SK-N-MC (cell line): ENCODE measurements around the gene LRP1B.

Source experiments
- DNase-seq: peaks from one replicate; pipeline ENCODE4 v3.0.0-alpha.2; 2011; ENCODE audit warnings: low read depth, low spot score
- H3K27ac ChIP-seq: fragments of 200-600 bp; sonication (generic); 2 replicates; pipeline ENCODE4 v1.5.1; 2016; ENCODE audit warnings: mixed run types
- H3K36me3 ChIP-seq: fragments of 200-600 bp; sonication (generic); 2 replicates; pipeline ENCODE4 v1.6.1; 2017; ENCODE audit warnings: antibody characterized with exemption, low read length, mixed read lengths; ENCODE audit not compliant: insufficient read depth
- H3K4me3 ChIP-seq: fragments of 200-600 bp; sonication (generic); 2 replicates; pipeline ENCODE4 v1.5.1; 2016
- H3K9ac ChIP-seq: fragments of 200-600 bp; sonication (generic); 2 replicates; pipeline ENCODE4 v1.8.0; 2017; ENCODE audit warnings: mixed run types, mixed read lengths; ENCODE audit not compliant: insufficient read length
- H3K9me3 ChIP-seq: fragments of 200-600 bp; sonication (generic); 2 replicates; pipeline ENCODE4 v1.6.1; 2017; ENCODE audit warnings: low read depth, mild to moderate bottlenecking, antibody characterized with exemption, low read length, moderate library complexity, mixed read lengths
- EZH2 ChIP-seq: fragments of 200-600 bp; sonication (generic); IDR thresholded peaks from one replicate; pipeline ENCODE4 v1.6.1; 2017; ENCODE audit warnings: antibody characterized with exemption
- FOXP2 ChIP-seq: optimal IDR thresholded peaks from 2 replicates; pipeline ENCODE3; 2011; ENCODE audit warnings: mild to moderate bottlenecking, moderate library complexity; ENCODE audit not compliant: insufficient read depth; ENCODE audit errors: extremely low read length, control extremely low read depth
- POLR2AphosphoS5 ChIP-seq: IDR thresholded peaks from 2 replicates; pipeline ENCODE4 v1.6.1; 2012; ENCODE audit warnings: mild to moderate bottlenecking, low read depth, low read length, borderline replicate concordance

The LRP1B gene

DNA sequence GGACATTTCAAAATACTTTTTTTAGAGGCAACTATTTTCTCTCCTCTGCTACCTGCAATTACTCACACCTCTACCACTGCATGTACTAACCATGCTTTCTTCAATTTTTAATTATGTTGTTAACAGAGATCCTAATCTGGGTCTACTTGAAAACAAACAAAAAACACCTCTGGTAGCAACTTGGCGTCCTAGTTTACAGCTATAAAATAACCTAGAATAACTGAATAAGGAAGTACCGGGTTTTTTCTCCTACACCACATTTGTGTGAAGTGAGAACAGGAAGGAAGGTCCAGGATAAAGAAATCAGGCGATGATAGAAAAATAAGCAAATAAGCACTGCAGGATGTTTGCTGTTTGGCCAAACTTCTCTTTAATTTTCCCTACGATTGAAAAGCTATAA lies 633.5 kb downstream of the LRP1B start:
- DNase-seq, result no peak
- no peaks in the 10 kb centered on the region for H3K9me3 ChIP-seq
- H3K36me3 ChIP-seq, result no peaks in the 10 kb centered on the region
- H3K27ac ChIP-seq, result no peak overlapping the region
- no peak overlapping the region for H3K4me3 ChIP-seq
- TF ChIP-seq EZH2 (no peak), POLR2AphosphoS5 (no peak), FOXP2 (no peak)
- no peak overlapping the region for H3K9ac ChIP-seq

DNA sequence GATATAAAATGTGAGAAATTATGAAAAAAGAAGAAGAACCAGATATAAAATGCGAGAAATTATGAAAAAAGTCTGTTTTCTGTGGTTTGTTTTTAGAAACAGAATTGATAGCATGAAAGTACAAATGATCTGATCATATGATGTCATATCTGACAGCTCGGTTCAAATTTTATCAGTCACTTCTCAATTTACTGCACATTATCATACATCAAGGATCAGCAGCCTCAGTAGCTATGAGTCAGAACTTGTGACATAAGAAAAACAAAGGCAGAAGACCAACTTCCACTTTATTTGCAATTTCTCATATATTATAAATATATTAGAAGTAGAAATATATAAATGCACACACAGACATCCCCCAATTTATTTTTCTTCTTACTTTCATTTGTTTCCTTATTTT lies 634.0 kb downstream of the LRP1B start:
- H3K36me3 ChIP-seq, result no peaks in the 10 kb centered on the region
- H3K4me3 ChIP-seq, result no peak overlapping the region
- DNase-seq, result no peak
- TF ChIP-seq EZH2 (no peak), FOXP2 (no peak), POLR2AphosphoS5 (no peak)
- no peak overlapping the region for H3K27ac ChIP-seq
- no peaks in the 10 kb centered on the region for H3K9me3 ChIP-seq
- no peak overlapping the region for H3K9ac ChIP-seq

DNA sequence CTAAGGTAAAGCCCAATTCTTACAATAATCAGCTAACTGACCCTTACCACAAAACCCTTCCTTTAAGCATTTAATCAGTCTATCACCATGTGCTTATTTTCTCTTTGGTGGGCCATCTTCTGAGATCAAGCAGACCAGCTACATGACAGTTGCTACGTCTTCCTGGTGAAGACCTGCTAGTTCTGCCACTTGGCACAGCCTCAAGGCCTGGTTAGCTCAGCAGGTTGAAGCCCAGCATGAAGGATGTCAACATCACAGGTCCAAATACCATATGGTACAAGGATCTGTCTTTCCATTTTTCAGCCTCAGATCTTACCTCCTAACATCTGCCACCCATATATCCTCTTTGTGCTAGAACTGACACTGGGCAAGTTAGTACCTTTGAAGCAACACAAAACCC lies 636.9 kb downstream of the LRP1B start:
- no peak for TF ChIP-seq EZH2
- no peak for TF ChIP-seq POLR2AphosphoS5
- TF ChIP-seq FOXP2, result no peak

GRCh38 chr2:141492816-141493215 lies 638.0 kb downstream of the LRP1B start:
- Histone ChIP-seq H3K4me3 (no peak overlapping the region), H3K9me3 (no peaks in the 10 kb centered on the region), H3K9ac (no peak overlapping the region), H3K36me3 (no peaks in the 10 kb centered on the region), H3K27ac (no peak overlapping the region)
- TF ChIP-seq EZH2 (no peak), POLR2AphosphoS5 (no peak), FOXP2 (no peak)
- no peak for DNase-seq

More for the DNA sequence above, 636.9 kb downstream of the LRP1B start:
- H3K27ac ChIP-seq, result no peak overlapping the region
- H3K36me3 ChIP-seq, result no peaks in the 10 kb centered on the region
- H3K9ac ChIP-seq, result no peak overlapping the region
- no peak overlapping the region for H3K4me3 ChIP-seq
- DNase-seq, result no peak
- H3K9me3 ChIP-seq, result no peaks in the 10 kb centered on the region

- H3K27ac ChIP-seq, result no peak overlapping the region
- no peak for DNase-seq
- no peaks in the 10 kb centered on the region for H3K9me3 ChIP-seq
- no peaks in the 10 kb centered on the region for H3K36me3 ChIP-seq
- H3K9ac ChIP-seq, result no peak overlapping the region
- TF ChIP-seq POLR2AphosphoS5, result no peak
- TF ChIP-seq EZH2, result no peak
- no peak for TF ChIP-seq FOXP2
- no peak overlapping the region for H3K4me3 ChIP-seq
Observed at GRCh38 chr2:141490886-141491285, 639.9 kb downstream of the LRP1B start.

- H3K27ac ChIP-seq, result no peak overlapping the region
- TF ChIP-seq POLR2AphosphoS5, result no peak
- TF ChIP-seq EZH2, result no peak
- no peak for TF ChIP-seq FOXP2
- no peak overlapping the region for H3K9ac ChIP-seq
- H3K4me3 ChIP-seq, result no peak overlapping the region
- H3K36me3 ChIP-seq, result no peaks in the 10 kb centered on the region
- H3K9me3 ChIP-seq, result no peaks in the 10 kb centered on the region
- no peak for DNase-seq
Observed at GRCh38 chr2:141482697-141483096, 648.1 kb downstream of the LRP1B start.

DNA sequence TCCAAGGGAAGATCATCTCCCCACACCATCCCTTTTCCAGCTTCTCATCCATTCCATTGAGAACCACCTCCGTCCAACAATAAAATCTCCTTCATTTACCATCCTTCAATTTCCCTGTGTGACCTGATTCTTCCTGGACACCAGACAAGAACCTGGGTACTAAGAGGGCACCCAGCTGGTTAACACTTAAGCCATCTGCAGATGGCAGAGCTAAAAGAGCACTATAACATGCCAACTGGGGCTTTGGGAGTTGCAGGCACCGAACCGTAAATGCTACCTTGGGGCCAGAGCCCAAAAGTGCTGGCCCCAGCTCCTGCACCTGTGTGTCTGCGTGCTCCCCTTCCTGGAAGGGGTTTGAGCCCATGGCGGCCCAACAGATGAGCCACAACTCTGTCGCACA lies 655.0 kb downstream of the LRP1B start:
- no peak overlapping the region for H3K9ac ChIP-seq
- H3K4me3 ChIP-seq, result no peak overlapping the region
- peaks cover 2% of the 10 kb centered on the region; the same call in 1 of the 2 replicates for H3K9me3 ChIP-seq
- no peaks in the 10 kb centered on the region for H3K36me3 ChIP-seq
- H3K27ac ChIP-seq, result no peak overlapping the region
- TF ChIP-seq POLR2AphosphoS5 (no peak), FOXP2 (no peak), EZH2 (no peak)
- DNase-seq, result no peak

DNA sequence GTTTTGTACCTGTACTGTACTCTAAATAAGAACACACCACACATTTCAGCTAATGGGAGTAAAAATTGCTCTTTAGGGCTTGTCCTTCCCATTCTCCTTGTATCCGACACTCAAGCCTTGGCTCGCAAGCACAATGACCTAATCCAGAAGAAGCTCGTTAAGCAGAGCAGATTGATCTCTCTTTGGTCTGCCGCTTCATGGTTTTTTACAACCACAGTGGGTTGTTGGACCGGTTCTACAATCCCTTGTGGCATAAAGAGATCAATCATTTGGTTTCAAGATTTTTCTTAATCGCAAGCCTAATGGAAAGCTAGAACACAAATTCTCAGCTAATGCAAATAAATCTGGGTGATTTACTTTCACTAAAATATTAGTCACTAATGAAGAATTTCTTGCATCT lies 662.1 kb downstream of the LRP1B start:
- no peak overlapping the region for H3K27ac ChIP-seq
- no peak overlapping the region for H3K9ac ChIP-seq
- TF ChIP-seq FOXP2 (no peak), EZH2 (no peak)
- no peak overlapping the region for H3K4me3 ChIP-seq
- no peaks in the 10 kb centered on the region for H3K36me3 ChIP-seq
- H3K9me3 ChIP-seq, result peaks cover 2% of the 10 kb centered on the region; the same call in 1 of the 2 replicates
- DNase-seq, result no peak

DNA sequence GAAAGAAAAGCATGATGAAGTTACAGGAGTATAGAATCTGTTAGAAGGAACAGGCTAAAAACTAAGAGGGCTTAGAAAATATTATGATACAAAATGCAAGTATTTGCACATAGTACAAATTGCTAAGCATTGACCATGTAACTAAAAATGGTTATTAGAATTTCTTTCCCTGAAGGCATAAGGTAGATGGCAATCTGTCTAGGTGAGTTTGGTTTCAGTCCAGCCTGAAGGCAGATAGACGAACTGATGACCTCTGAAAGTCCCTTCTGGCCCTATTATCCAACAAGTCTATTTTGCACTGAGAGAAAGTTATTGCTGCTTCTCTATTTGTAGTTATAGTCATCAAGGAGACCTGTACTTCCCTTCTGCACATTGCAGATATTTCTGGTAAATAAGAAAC lies 663.5 kb downstream of the LRP1B start:
- no peak for DNase-seq
- peaks cover 2% of the 10 kb centered on the region; the same call in 1 of the 2 replicates for H3K9me3 ChIP-seq
- H3K9ac ChIP-seq, result no peak overlapping the region
- no peak overlapping the region for H3K27ac ChIP-seq
- no peaks in the 10 kb centered on the region for H3K36me3 ChIP-seq
- TF ChIP-seq POLR2AphosphoS5 (no peak), FOXP2 (no peak), EZH2 (no peak)
- H3K4me3 ChIP-seq, result no peak overlapping the region
